SK-N-SH (cell line): ENCODE measurements around the gene TRIM7. TPM values are rescaled to one million over a fixed set of nuclear protein-coding genes. Genes with fewer than 3 reads are reported as not detected.
"Not testable (repeated sequence)": the region's sequence is repeated elsewhere in the genome, so short reads cannot be mapped to it uniquely, and the experiment has no call there.

ENCODE experiments used
- CTCF ChIA-PET: fragments of 300-600, 350-600 bp; formaldehyde crosslinking; extraction: SDS; loops from one replicate; lab custom pipeline; 2021; lab: Yijun Ruan, JAX
- POLR2A ChIA-PET: fragments of 350-600 bp; sonication (Branson Sonifier 250); formaldehyde crosslinking; extraction: SDS; loops from one replicate; lab custom pipeline; 2020; ENCODE audit warnings: antibody characterized with exemption, inconsistent platforms; lab: Yijun Ruan, JAX
- DNase-seq: peaks from one replicate; pipeline ENCODE4 v3.0.0; 2012
- H2AFZ ChIP-seq: fragments of 200-600 bp; sonication (generic); 2 replicates; pipeline ENCODE4 v1.8.1; 2016; ENCODE audit warnings: antibody characterized with exemption, mild to moderate bottlenecking, low read depth
- H3F3A ChIP-seq: fragments of 200-600 bp; sonication (generic); replicated peaks from 2 replicates; pipeline ENCODE3; 2016; ENCODE audit warnings: antibody characterized with exemption, mild to moderate bottlenecking; ENCODE audit not compliant: insufficient read depth
- H3K27ac ChIP-seq, 2 experiments: fragments of 200-500 bp in 1 of 2; fragments of 200-600 bp in 1 of 2; sonication (Bioruptor generic) in 1 of 2; sonication (generic), shearing (Covaris generic) in 1 of 2; 2 replicates each; pipeline versions ENCODE4 v1.5.1 to v1.6.1; 2014 to 2016; ENCODE audit warnings: low read depth in 2 of 2, inconsistent platforms in 1 of 2, low read length in 1 of 2, mild to moderate bottlenecking in 1 of 2, mixed read lengths in 1 of 2
- H3K27me3 ChIP-seq: fragments of 200-600 bp; sonication (generic), shearing (Covaris generic); 2 replicates; pipeline ENCODE4 v1.6.1; 2016; ENCODE audit warnings: mixed run types; ENCODE audit not compliant: insufficient read depth
- H3K36me3 ChIP-seq, 2 experiments: fragments of 200-500 bp in 1 of 2; fragments of 200-600 bp in 1 of 2; sonication (Bioruptor generic) in 1 of 2; sonication (generic) in 1 of 2; replicated peaks in 1 of 2; 2 replicates each; pipeline versions ENCODE3 to v1.5.1; 2014 to 2016; ENCODE audit warnings: low read length in 1 of 2, mild to moderate bottlenecking in 1 of 2; ENCODE audit not compliant: insufficient read depth in 2 of 2, control insufficient read depth in 1 of 2
- H3K4me1 ChIP-seq, 2 experiments: fragments of 200-500 bp in 1 of 2; fragments of 200-600 bp in 1 of 2; sonication (Bioruptor generic) in 1 of 2; sonication (generic), shearing (Covaris generic) in 1 of 2; 2 replicates each; pipeline versions ENCODE4 v1.5.1 to v1.6.1; 2014 to 2016; ENCODE audit warnings: low read depth in 1 of 2, low read length in 1 of 2, mixed run types in 1 of 2; ENCODE audit not compliant: insufficient read depth in 2 of 2, control insufficient read depth in 1 of 2
- H3K4me2 ChIP-seq: fragments of 200-600 bp; sonication (generic), shearing (Covaris generic); 2 replicates; pipeline ENCODE4 v1.6.1; 2017; ENCODE audit warnings: mixed run types
- H3K4me3 ChIP-seq, 2 experiments: fragments of 200-500 bp in 1 of 2; fragments of 200-600 bp in 1 of 2; sonication (Bioruptor generic) in 1 of 2; sonication (generic), shearing (Covaris generic) in 1 of 2; 2 replicates each; pipeline versions ENCODE4 v1.5.1 to v1.8.1; 2014 to 2016; ENCODE audit warnings: low read depth in 2 of 2, inconsistent platforms in 1 of 2, low read length in 1 of 2, mild to moderate bottlenecking in 1 of 2, mixed read lengths in 1 of 2, moderate library complexity in 1 of 2
- H3K79me2 ChIP-seq: fragments of 200-600 bp; sonication (generic); 2 replicates; pipeline ENCODE4 v1.8.1; 2017; ENCODE audit warnings: mild to moderate bottlenecking; ENCODE audit not compliant: insufficient read depth
- H3K9ac ChIP-seq: fragments of 200-600 bp; sonication (generic); 2 replicates; pipeline ENCODE4 v1.6.1; 2017; ENCODE audit warnings: mixed run types
- H3K9me2 ChIP-seq: fragments of 200-600 bp; sonication (generic); 2 replicates; pipeline ENCODE4 v1.6.1; 2017; ENCODE audit warnings: mixed run types
- H3K9me3 ChIP-seq: fragments of 200-600 bp; sonication (generic); 2 replicates; pipeline ENCODE4 v1.6.1; 2017; ENCODE audit warnings: mixed run types, mild to moderate bottlenecking, moderate library complexity
- H4K20me1 ChIP-seq: fragments of 200-600 bp; sonication (generic); 2 replicates; pipeline ENCODE4 v1.6.1; 2017; ENCODE audit warnings: mild to moderate bottlenecking, mixed run types; ENCODE audit not compliant: insufficient read depth
- CTCF ChIP-seq: fragments of 200-600 bp; sonication (generic); IDR thresholded peaks from 2 replicates; pipeline ENCODE4 v1.6.1; 2017; ENCODE audit warnings: antibody characterized with exemption, mild to moderate bottlenecking, moderate library complexity
- MEF2A ChIP-seq: IDR thresholded peaks from 2 replicates; pipeline ENCODE4 v1.4.0; 2012; ENCODE audit warnings: low read depth, borderline replicate concordance
- POLR2AphosphoS5 ChIP-seq: IDR thresholded peaks from 2 replicates; pipeline ENCODE4 v1.6.1; 2012; ENCODE audit warnings: low read depth, low read length
- WGBS: methylation state at CpG from one replicate; pipeline ENCODE4 v1.1.6; 2017; ENCODE audit warnings: low lambda C conversion rate; 5-methylcytosine and 5-hydroxymethylcytosine counted together
- polyA plus RNA-seq, 3 experiments: library from polyadenylated mRNA; depleted of rRNA; stranded (reverse); fragments of >200 nt; gene quantifications; 2 replicates each; pipeline ENCODE4 v1.2.3, GENCODE V29; 2012

The TRIM7 gene
- polyA plus RNA-seq, 1 of the 3 experiments (the other 2 are of a cell fraction) = 3.5 TPM

DNA sequence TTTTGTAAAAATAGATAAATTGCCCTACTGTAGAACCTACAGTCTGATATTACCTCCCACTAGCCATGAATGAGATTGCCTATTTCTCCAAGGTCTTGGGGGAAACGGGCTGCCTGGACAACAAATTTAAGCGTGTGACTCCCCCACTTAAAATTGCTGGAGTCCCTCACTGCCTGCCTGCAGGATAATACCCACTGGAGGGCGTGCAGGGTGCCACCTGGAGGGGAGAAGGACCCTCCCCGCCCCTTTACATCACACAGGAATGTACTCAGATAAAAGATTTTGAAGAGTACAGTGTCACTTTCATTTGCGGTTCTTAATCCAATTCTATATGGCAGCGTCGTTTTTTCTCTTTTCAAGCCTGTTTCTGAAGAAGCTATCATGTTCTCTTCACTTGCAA is 6.2 kb upstream of the TRIM7 start:
- peaks cover 21% of the 10 kb centered on the region for H3F3A ChIP-seq
- ChIA-PET CTCF (interaction anchor here (1.3 kb wide), 1 partner anchor 10 kb away, joined by 3 read pairs; no protein-coding TSS in a partner anchor), POLR2A (no interaction called here)
- H3K4me3 ChIP-seq = no peak overlapping the region
- no peak overlapping the region for H2AFZ ChIP-seq
- no peaks in the 10 kb centered on the region for H3K9me3 ChIP-seq
- H3K9ac ChIP-seq = no peak overlapping the region
- H3K79me2 ChIP-seq = no peaks in the 10 kb centered on the region
- H4K20me1 ChIP-seq = no peaks in the 10 kb centered on the region; the same call in 1 of the 2 replicates
- H3K27ac ChIP-seq = no peak overlapping the region
- WGBS = 63% methylated on average over 6 of the region's 7 CpGs
- no peaks in the 10 kb centered on the region for H3K36me3 ChIP-seq
- TF ChIP-seq POLR2AphosphoS5 (no peak), MEF2A (no peak), CTCF (no peak)
- TF ChIP-seq, all 33 proteins: peak for 0
- no peaks in the 10 kb centered on the region for H3K9me2 ChIP-seq
- peaks cover 0 to 4% of the 10 kb centered on the region in 2 experiments; a peak in 1 of 4 replicates for H3K4me1 ChIP-seq
- no peak overlapping the region for H3K4me2 ChIP-seq
- no peak for DNase-seq
- H3K27me3 ChIP-seq = no peaks in the 10 kb centered on the region

GRCh38 chr5:181210698-181211097 is 5.7 kb upstream of the TRIM7 start:
- H3K4me2 ChIP-seq, H3K36me3 ChIP-seq, H3K4me3 ChIP-seq, H3K9ac ChIP-seq, H4K20me1 ChIP-seq, POLR2A ChIA-PET, CTCF ChIA-PET, H3K27me3 ChIP-seq, H2AFZ ChIP-seq, H3K4me1 ChIP-seq, DNase-seq, H3K27ac ChIP-seq, H3K9me2 ChIP-seq, H3K9me3 ChIP-seq, H3K79me2 ChIP-seq: not testable (repeated sequence)
- H3F3A ChIP-seq = peaks cover 22% of the 10 kb centered on the region
- 90% methylated on average over 17 of the region's 17 CpGs for WGBS

DNA sequence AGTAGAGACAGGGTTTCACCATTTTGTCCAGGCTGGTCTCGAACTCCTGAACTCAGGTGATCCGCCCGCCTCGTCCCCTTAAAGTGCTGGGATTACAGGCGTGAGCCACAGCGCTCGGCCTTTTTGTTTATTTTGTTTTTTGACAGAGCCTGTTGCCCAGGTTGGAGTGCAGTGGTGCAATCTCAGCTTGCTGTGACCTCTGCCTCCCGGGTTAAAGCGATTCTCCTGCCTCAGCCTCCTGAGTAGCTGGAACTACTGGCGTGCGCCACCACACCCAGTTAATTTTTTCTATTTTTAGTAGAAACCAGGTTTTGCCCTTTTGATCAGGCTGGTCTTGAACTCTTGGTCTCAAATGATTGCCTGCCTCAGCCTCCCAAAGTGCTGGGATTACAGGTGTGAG is 5.2 kb upstream of the TRIM7 start:
- H3K9me3 ChIP-seq, POLR2A ChIA-PET, H3K36me3 ChIP-seq, H3K79me2 ChIP-seq, H3K27me3 ChIP-seq, H3K9me2 ChIP-seq, H4K20me1 ChIP-seq, H3K4me3 ChIP-seq, H2AFZ ChIP-seq, DNase-seq, H3K4me2 ChIP-seq, H3K27ac ChIP-seq, H3K9ac ChIP-seq, CTCF ChIA-PET: not testable (repeated sequence)
- Histone ChIP-seq H3F3A (peaks cover 23% of the 10 kb centered on the region), H3K4me1 (peaks cover 0 to 13% of the 10 kb centered on the region in 2 experiments; a peak in 1 of 4 replicates)
- 83% methylated on average over 11 of the region's 11 CpGs for WGBS

GRCh38 chr5:181209006-181209405 is 4.0 kb upstream of the TRIM7 start:
- H3K79me2 ChIP-seq, DNase-seq, POLR2A ChIA-PET, H3K36me3 ChIP-seq, H3K9me2 ChIP-seq, H2AFZ ChIP-seq, H3K27ac ChIP-seq, H4K20me1 ChIP-seq, H3K9me3 ChIP-seq, H3K4me3 ChIP-seq, H3K9ac ChIP-seq, H3K4me2 ChIP-seq, H3K27me3 ChIP-seq: not testable (repeated sequence)
- H3K4me1 ChIP-seq = peaks cover 0 to 20% of the 10 kb centered on the region in 2 experiments; a peak in 1 of 4 replicates
- CTCF ChIA-PET = interaction anchor here (2.4 to 6.5 kb wide), 2 partner anchors 19 to 24 kb away, joined by 11 to 72 read pairs; no protein-coding TSS in a partner anchor
- 85% methylated on average over 24 of the region's 24 CpGs for WGBS
- peaks cover 23% of the 10 kb centered on the region for H3F3A ChIP-seq
